SK-N-SH (cell line): ENCODE results near the gene ARL4D. TPM values are rescaled to one million over a fixed set of nuclear protein-coding genes. Genes with fewer than 3 reads are reported as not detected.

Experiments used
- CTCF ChIA-PET: fragments of 300-600, 350-600 bp; formaldehyde crosslinking; extraction: SDS; loops from one replicate; lab custom pipeline; 2021; lab: Yijun Ruan, JAX
- POLR2A ChIA-PET: fragments of 350-600 bp; sonication (Branson Sonifier 250); formaldehyde crosslinking; extraction: SDS; loops from one replicate; lab custom pipeline; 2020; ENCODE audit warnings: antibody characterized with exemption, inconsistent platforms; lab: Yijun Ruan, JAX
- DNase-seq: peaks from one replicate; pipeline ENCODE4 v3.0.0; 2012
- H2AFZ ChIP-seq: fragments of 200-600 bp; sonication (generic); 2 replicates; pipeline ENCODE4 v1.8.1; 2016; ENCODE audit warnings: antibody characterized with exemption, mild to moderate bottlenecking, low read depth
- H3F3A ChIP-seq: fragments of 200-600 bp; sonication (generic); replicated peaks from 2 replicates; pipeline ENCODE3; 2016; ENCODE audit warnings: antibody characterized with exemption, mild to moderate bottlenecking; ENCODE audit not compliant: insufficient read depth
- H3K27ac ChIP-seq, 2 experiments: fragments of 200-500 bp in 1 of 2; fragments of 200-600 bp in 1 of 2; sonication (Bioruptor generic) in 1 of 2; sonication (generic), shearing (Covaris generic) in 1 of 2; 2 replicates each; pipeline versions ENCODE4 v1.5.1 to v1.6.1; 2014 to 2016; ENCODE audit warnings: low read depth in 2 of 2, inconsistent platforms in 1 of 2, low read length in 1 of 2, mild to moderate bottlenecking in 1 of 2, mixed read lengths in 1 of 2
- H3K27me3 ChIP-seq: fragments of 200-600 bp; sonication (generic), shearing (Covaris generic); 2 replicates; pipeline ENCODE4 v1.6.1; 2016; ENCODE audit warnings: mixed run types; ENCODE audit not compliant: insufficient read depth
- H3K36me3 ChIP-seq, 2 experiments: fragments of 200-500 bp in 1 of 2; fragments of 200-600 bp in 1 of 2; sonication (Bioruptor generic) in 1 of 2; sonication (generic) in 1 of 2; replicated peaks in 1 of 2; 2 replicates each; pipeline versions ENCODE3 to v1.5.1; 2014 to 2016; ENCODE audit warnings: low read length in 1 of 2, mild to moderate bottlenecking in 1 of 2; ENCODE audit not compliant: insufficient read depth in 2 of 2, control insufficient read depth in 1 of 2
- H3K4me1 ChIP-seq, 2 experiments: fragments of 200-500 bp in 1 of 2; fragments of 200-600 bp in 1 of 2; sonication (Bioruptor generic) in 1 of 2; sonication (generic), shearing (Covaris generic) in 1 of 2; 2 replicates each; pipeline versions ENCODE4 v1.5.1 to v1.6.1; 2014 to 2016; ENCODE audit warnings: low read depth in 1 of 2, low read length in 1 of 2, mixed run types in 1 of 2; ENCODE audit not compliant: insufficient read depth in 2 of 2, control insufficient read depth in 1 of 2
- H3K4me2 ChIP-seq: fragments of 200-600 bp; sonication (generic), shearing (Covaris generic); 2 replicates; pipeline ENCODE4 v1.6.1; 2017; ENCODE audit warnings: mixed run types
- H3K4me3 ChIP-seq, 2 experiments: fragments of 200-500 bp in 1 of 2; fragments of 200-600 bp in 1 of 2; sonication (Bioruptor generic) in 1 of 2; sonication (generic), shearing (Covaris generic) in 1 of 2; 2 replicates each; pipeline versions ENCODE4 v1.5.1 to v1.8.1; 2014 to 2016; ENCODE audit warnings: low read depth in 2 of 2, inconsistent platforms in 1 of 2, low read length in 1 of 2, mild to moderate bottlenecking in 1 of 2, mixed read lengths in 1 of 2, moderate library complexity in 1 of 2
- H3K79me2 ChIP-seq: fragments of 200-600 bp; sonication (generic); 2 replicates; pipeline ENCODE4 v1.8.1; 2017; ENCODE audit warnings: mild to moderate bottlenecking; ENCODE audit not compliant: insufficient read depth
- H3K9ac ChIP-seq: fragments of 200-600 bp; sonication (generic); 2 replicates; pipeline ENCODE4 v1.6.1; 2017; ENCODE audit warnings: mixed run types
- H3K9me2 ChIP-seq: fragments of 200-600 bp; sonication (generic); 2 replicates; pipeline ENCODE4 v1.6.1; 2017; ENCODE audit warnings: mixed run types
- H3K9me3 ChIP-seq: fragments of 200-600 bp; sonication (generic); 2 replicates; pipeline ENCODE4 v1.6.1; 2017; ENCODE audit warnings: mixed run types, mild to moderate bottlenecking, moderate library complexity
- H4K20me1 ChIP-seq: fragments of 200-600 bp; sonication (generic); 2 replicates; pipeline ENCODE4 v1.6.1; 2017; ENCODE audit warnings: mild to moderate bottlenecking, mixed run types; ENCODE audit not compliant: insufficient read depth
- CHD2 ChIP-seq: fragments of 150-350 bp; IDR thresholded peaks from 2 replicates; pipeline ENCODE4 v1.6.1; 2018; ENCODE audit warnings: low read length; ENCODE audit not compliant: partially characterized antibody
- EP300 ChIP-seq, 2 experiments: IDR thresholded peaks; 2 replicates each; pipeline versions ENCODE4 v1.4.0 to v1.6.1; 2012; ENCODE audit warnings: borderline replicate concordance in 1 of 2, low read depth in 1 of 2, low read length in 1 of 2
- EZH2phosphoT487 ChIP-seq: fragments of 200-600 bp; sonication (generic); IDR thresholded peaks from 2 replicates; pipeline ENCODE4 v1.6.1; 2017; ENCODE audit warnings: low read depth, mixed run types, mild to moderate bottlenecking, antibody characterized with exemption, moderate library complexity, borderline replicate concordance
- IRF3 ChIP-seq: fragments of 150-350 bp; IDR thresholded peaks from 2 replicates; pipeline ENCODE4 v1.6.1; 2016; ENCODE audit warnings: mild to moderate bottlenecking, low read depth, low read length
- JUND ChIP-seq: IDR thresholded peaks from 2 replicates; pipeline ENCODE4 v1.4.0; 2012
- NRF1 ChIP-seq: IDR thresholded peaks from 2 replicates; pipeline ENCODE4 v1.6.1; 2012; ENCODE audit warnings: low read depth, mild to moderate bottlenecking, low read length
- REST ChIP-seq: IDR thresholded peaks from 2 replicates; pipeline ENCODE4 v1.6.1; 2012; ENCODE audit warnings: mild to moderate bottlenecking, low read depth, low read length, moderate library complexity
- RXRA ChIP-seq: IDR thresholded peaks from 2 replicates; pipeline ENCODE4 v1.4.0; 2012; ENCODE audit warnings: low read depth, mild to moderate bottlenecking, borderline replicate concordance
- SIN3A ChIP-seq: IDR thresholded peaks from 2 replicates; pipeline ENCODE4 v1.6.1; 2012; ENCODE audit warnings: low read depth, mild to moderate bottlenecking, low read length, moderate library complexity, borderline replicate concordance
- SMC3 ChIP-seq: IDR thresholded peaks from 2 replicates; pipeline ENCODE4 v1.6.1; 2012; ENCODE audit warnings: low read depth, low read length, improper control_type of control experiment
- TAF1 ChIP-seq: IDR thresholded peaks from 2 replicates; pipeline ENCODE4 v1.6.1; 2012; ENCODE audit warnings: low read depth, mild to moderate bottlenecking, low read length, moderate library complexity, borderline replicate concordance
- TCF12 ChIP-seq: IDR thresholded peaks from 2 replicates; pipeline ENCODE4 v1.4.0; 2012
- ZBTB33 ChIP-seq: IDR thresholded peaks from 2 replicates; pipeline ENCODE4 v1.4.0; 2012; ENCODE audit warnings: low read depth, borderline replicate concordance
- WGBS: methylation state at CpG from one replicate; pipeline ENCODE4 v1.1.6; 2017; ENCODE audit warnings: low lambda C conversion rate; 5-methylcytosine and 5-hydroxymethylcytosine counted together
- polyA plus RNA-seq, 3 experiments: library from polyadenylated mRNA; depleted of rRNA; stranded (reverse); fragments of >200 nt; gene quantifications; 2 replicates each; pipeline ENCODE4 v1.2.3, GENCODE V29; 2012
- TF ChIP-seq, protein P1 (sequence below): fragments of 150-350 bp; IDR thresholded peaks from 2 replicates; pipeline ENCODE4 v1.6.1; 2017; ENCODE audit warnings: antibody characterized with exemption, low read length, low read depth, borderline replicate concordance
- TF ChIP-seq, protein P2 (sequence below): IDR thresholded peaks from 2 replicates; pipeline ENCODE4 v1.4.0; 2012; ENCODE audit warnings: low read depth

Gene ARL4D
- polyA plus RNA-seq, 1 of the 3 experiments (the other 2 are of a cell fraction), result 29.5 TPM

DNA sequence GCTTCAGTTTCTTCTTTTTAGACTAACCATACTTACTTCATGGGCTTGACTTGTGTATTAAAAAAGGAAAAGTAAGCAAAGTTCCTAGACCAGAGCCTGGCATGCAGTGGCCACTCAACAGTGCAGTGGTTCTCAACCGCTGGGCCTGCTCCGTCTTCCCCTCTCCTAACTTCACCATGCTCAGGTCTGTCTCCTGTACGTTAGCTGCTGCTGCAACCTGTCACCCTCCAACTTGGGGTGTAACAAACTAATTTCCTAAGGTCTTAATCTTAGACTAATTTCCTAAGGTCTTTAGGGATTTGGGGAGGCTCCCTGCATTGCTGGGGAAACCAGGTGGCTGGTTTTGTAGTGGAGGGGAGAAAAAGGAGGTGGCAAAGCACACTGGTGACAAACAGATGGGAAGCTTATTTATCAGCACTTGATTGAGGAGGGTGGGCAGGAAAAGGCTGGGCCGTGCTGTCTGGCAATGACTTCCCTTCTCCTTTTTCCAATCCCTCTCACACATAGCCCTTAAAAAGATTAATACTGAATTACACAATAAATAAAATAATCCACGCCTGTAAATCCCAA, 2.2 kb upstream of the ARL4D start:
- Histone ChIP-seq H3K9me3 (no peaks in the 10 kb centered on the region), H2AFZ (no peak overlapping the region), H3K79me2 (peaks cover 32% of the 10 kb centered on the region), H3K4me2 (no peak overlapping the region), H3K4me3 (no peak overlapping the region), H3K9me2 (no peaks in the 10 kb centered on the region), H4K20me1 (no peaks in the 10 kb centered on the region), H3F3A (peaks cover 17% of the 10 kb centered on the region), H3K36me3 (no peaks in the 10 kb centered on the region), H3K4me1 (peaks cover 4 to 17% of the 10 kb centered on the region in 2 experiments; a peak in 1 of 4 replicates), H3K27me3 (no peaks in the 10 kb centered on the region), H3K27ac (no peak overlapping the region), H3K9ac (no peak overlapping the region)
- WGBS, result 88% methylated on average over 5 of the region's 5 CpGs
- CTCF ChIA-PET, result interaction anchor here (0.6 to 12.4 kb wide), 2 partner anchors 21 to 88 kb away, joined by 3 to 430 read pairs; partner anchors contain the start of gene DHX8
- no peak for TF ChIP-seq ZBTB33
- TF ChIP-seq CHD2, result no peak
- TF ChIP-seq IRF3, result no peak
- TF ChIP-seq JUND, result no peak
- DNase-seq, result no peak
- POLR2A ChIA-PET, result interaction anchor here (1.3 to 4.0 kb wide), 2 partner anchors 28 to 35 kb away, joined by 6 to 29 read pairs; no protein-coding TSS in a partner anchor

GRCh38 chr17:43399839-43400328, 1.1 kb downstream of the ARL4D start:
- Histone ChIP-seq H3K36me3 (peaks cover 0 to 4% of the 10 kb centered on the region in 2 experiments), H3K4me2 (peak overlapping the region; percentile 89), H3K27me3 (no peaks in the 10 kb centered on the region), H3K9me2 (no peaks in the 10 kb centered on the region), H3K4me1 (peaks cover 4 to 22% of the 10 kb centered on the region in 2 experiments; a peak in 1 of 4 replicates), H3K4me3 (peak overlapping the region; percentile 72 to 78), H3K27ac (peak overlapping the region in 1 of 2 experiments; percentile 52; a peak in 1 of 4 replicates), H4K20me1 (no peaks in the 10 kb centered on the region), H2AFZ (no peak overlapping the region), H3F3A (peaks cover 20% of the 10 kb centered on the region), H3K9ac (peak overlapping the region; percentile 91; the same call in 1 of the 2 replicates), H3K9me3 (no peaks in the 10 kb centered on the region), H3K79me2 (peaks cover 47% of the 10 kb centered on the region)
- CTCF ChIA-PET, result interaction anchor here (0.9 to 12.4 kb wide), 4 partner anchors 12 to 85 kb away, joined by 3 to 430 read pairs (median 6); partner anchors contain the start of gene DHX8
- DNase-seq, result no peak
- POLR2A ChIA-PET, result interaction anchor here (0.6 to 2.2 kb wide), 5 partner anchors 27 to 86 kb away, joined by 3 to 29 read pairs (median 5); partner anchors contain the start of gene DHX8
- WGBS, result 82% methylated on average over 19 of the region's 28 CpGs
- TF ChIP-seq, protein P1, sequence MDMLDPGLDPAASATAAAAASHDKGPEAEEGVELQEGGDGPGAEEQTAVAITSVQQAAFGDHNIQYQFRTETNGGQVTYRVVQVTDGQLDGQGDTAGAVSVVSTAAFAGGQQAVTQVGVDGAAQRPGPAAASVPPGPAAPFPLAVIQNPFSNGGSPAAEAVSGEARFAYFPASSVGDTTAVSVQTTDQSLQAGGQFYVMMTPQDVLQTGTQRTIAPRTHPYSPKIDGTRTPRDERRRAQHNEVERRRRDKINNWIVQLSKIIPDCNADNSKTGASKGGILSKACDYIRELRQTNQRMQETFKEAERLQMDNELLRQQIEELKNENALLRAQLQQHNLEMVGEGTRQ, result no peak
- no peak for TF ChIP-seq TCF12
- no peak for TF ChIP-seq TAF1
- TF ChIP-seq RXRA, result no peak
- no peak for TF ChIP-seq EZH2phosphoT487
- TF ChIP-seq IRF3, result no peak
- no peak for TF ChIP-seq SMC3
- no peak for TF ChIP-seq NRF1
- no peak for TF ChIP-seq EP300 (IDR thresholded peaks at IDR 0.05; ENCODE audit: borderline replicate concordance in 1 of 2, low read depth in 1 of 2, low read length in 1 of 2)
- no peak for TF ChIP-seq REST
- TF ChIP-seq, protein P2, sequence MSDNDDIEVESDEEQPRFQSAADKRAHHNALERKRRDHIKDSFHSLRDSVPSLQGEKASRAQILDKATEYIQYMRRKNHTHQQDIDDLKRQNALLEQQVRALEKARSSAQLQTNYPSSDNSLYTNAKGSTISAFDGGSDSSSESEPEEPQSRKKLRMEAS, result no peak
- TF ChIP-seq SIN3A, result no peak
